PFSK-1 (cell line): ENCODE data around the gene IBTK.

Source experiments
- FOXP2 ChIP-seq: optimal IDR thresholded peaks from 2 replicates; pipeline ENCODE3; 2011; ENCODE audit warnings: borderline replicate concordance, control low read depth, inconsistent platforms; ENCODE audit not compliant: insufficient read depth; ENCODE audit errors: extremely low read length, extremely low read depth
- TAF1 ChIP-seq: IDR thresholded peaks from 2 replicates; pipeline ENCODE4 v1.6.1; 2012; ENCODE audit warnings: low read length, control low read depth, borderline replicate concordance; ENCODE audit not compliant: insufficient read depth
- TF ChIP-seq, protein P1 (sequence below), 2 experiments: IDR thresholded peaks; 2 replicates each; pipeline versions ENCODE4 v1.6.1 to v1.8.0; 2011 to 2012; ENCODE audit warnings: low read depth in 2 of 2, low read length in 2 of 2, control low read depth in 1 of 2, inconsistent platforms in 1 of 2, mild to moderate bottlenecking in 1 of 2, moderate library complexity in 1 of 2; ENCODE audit not compliant: insufficient read depth in 1 of 2

- TF ChIP-seq, protein P1, sequence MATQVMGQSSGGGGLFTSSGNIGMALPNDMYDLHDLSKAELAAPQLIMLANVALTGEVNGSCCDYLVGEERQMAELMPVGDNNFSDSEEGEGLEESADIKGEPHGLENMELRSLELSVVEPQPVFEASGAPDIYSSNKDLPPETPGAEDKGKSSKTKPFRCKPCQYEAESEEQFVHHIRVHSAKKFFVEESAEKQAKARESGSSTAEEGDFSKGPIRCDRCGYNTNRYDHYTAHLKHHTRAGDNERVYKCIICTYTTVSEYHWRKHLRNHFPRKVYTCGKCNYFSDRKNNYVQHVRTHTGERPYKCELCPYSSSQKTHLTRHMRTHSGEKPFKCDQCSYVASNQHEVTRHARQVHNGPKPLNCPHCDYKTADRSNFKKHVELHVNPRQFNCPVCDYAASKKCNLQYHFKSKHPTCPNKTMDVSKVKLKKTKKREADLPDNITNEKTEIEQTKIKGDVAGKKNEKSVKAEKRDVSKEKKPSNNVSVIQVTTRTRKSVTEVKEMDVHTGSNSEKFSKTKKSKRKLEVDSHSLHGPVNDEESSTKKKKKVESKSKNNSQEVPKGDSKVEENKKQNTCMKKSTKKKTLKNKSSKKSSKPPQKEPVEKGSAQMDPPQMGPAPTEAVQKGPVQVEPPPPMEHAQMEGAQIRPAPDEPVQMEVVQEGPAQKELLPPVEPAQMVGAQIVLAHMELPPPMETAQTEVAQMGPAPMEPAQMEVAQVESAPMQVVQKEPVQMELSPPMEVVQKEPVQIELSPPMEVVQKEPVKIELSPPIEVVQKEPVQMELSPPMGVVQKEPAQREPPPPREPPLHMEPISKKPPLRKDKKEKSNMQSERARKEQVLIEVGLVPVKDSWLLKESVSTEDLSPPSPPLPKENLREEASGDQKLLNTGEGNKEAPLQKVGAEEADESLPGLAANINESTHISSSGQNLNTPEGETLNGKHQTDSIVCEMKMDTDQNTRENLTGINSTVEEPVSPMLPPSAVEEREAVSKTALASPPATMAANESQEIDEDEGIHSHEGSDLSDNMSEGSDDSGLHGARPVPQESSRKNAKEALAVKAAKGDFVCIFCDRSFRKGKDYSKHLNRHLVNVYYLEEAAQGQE (IDR thresholded peaks at IDR 0.05; ENCODE audit: insufficient read depth in 1 of 2, low read depth in 2 of 2, low read length in 2 of 2) = no peak
- no peak for TF ChIP-seq TAF1
- TF ChIP-seq FOXP2 = no peak
Observed at GRCh38 chr6:82251942-82252341, 4.4 kb upstream of the IBTK start.
